H1 (cell line): Measurements from ENCODE around the gene THEMIS. TPM values are rescaled to one million over a fixed set of nuclear protein-coding genes. Genes with fewer than 3 reads are reported as not detected.

ENCODE experiments used
- BRCA1 ChIP-seq: IDR thresholded peaks from 2 replicates; pipeline ENCODE4 v1.6.1; 2012; ENCODE audit warnings: low read depth, low read length, improper control_type of control experiment
- polyA plus RNA-seq, 7 experiments: library from polyadenylated mRNA; depleted of rRNA in 3 of 7; stranded (reverse) in 5 of 7; unstranded in 2 of 7; fragments of >200 nt in 5 of 7; fragments of 200-250 nt in 2 of 7; gene quantifications; 1 replicate in 5 of 7; 2 replicates in 1 of 7; 4 replicates in 1 of 7; pipeline versions ENCODE4 v1.2.1 to v1.2.3, GENCODE V29; 2011 to 2013; ENCODE audit warnings: missing spikeins in 2 of 7, mixed read lengths in 2 of 7
- total RNA-seq: library from RNA; stranded (reverse); fragmentation: NEBNext Ultra II Directional; extraction: Animal tissue kit (Norgen Biotek cat#: 25700); gene quantifications from 2 replicates; pipeline ENCODE4 v1.2.1, GENCODE V29; 2021

The THEMIS gene
- total and polyA plus RNA-seq, 2 of the 8 experiments (the other 6 are each of a cell fraction or from before 2014, with no cell fraction given): not detected

- TF ChIP-seq BRCA1: no peak
Measured at GRCh38 chr6:127727260-127727953, 173.5 kb downstream of the THEMIS start (continued).
